Measurements from ENCODE around the gene NELFE. TPM values are rescaled to one million over a fixed set of nuclear protein-coding genes. Genes with fewer than 3 reads are reported as not detected.

NELFE gene
- total RNA-seq, 6 experiments from 2014 or later = 9.3 to 33.8 (median 18.3) TPM

DNA sequence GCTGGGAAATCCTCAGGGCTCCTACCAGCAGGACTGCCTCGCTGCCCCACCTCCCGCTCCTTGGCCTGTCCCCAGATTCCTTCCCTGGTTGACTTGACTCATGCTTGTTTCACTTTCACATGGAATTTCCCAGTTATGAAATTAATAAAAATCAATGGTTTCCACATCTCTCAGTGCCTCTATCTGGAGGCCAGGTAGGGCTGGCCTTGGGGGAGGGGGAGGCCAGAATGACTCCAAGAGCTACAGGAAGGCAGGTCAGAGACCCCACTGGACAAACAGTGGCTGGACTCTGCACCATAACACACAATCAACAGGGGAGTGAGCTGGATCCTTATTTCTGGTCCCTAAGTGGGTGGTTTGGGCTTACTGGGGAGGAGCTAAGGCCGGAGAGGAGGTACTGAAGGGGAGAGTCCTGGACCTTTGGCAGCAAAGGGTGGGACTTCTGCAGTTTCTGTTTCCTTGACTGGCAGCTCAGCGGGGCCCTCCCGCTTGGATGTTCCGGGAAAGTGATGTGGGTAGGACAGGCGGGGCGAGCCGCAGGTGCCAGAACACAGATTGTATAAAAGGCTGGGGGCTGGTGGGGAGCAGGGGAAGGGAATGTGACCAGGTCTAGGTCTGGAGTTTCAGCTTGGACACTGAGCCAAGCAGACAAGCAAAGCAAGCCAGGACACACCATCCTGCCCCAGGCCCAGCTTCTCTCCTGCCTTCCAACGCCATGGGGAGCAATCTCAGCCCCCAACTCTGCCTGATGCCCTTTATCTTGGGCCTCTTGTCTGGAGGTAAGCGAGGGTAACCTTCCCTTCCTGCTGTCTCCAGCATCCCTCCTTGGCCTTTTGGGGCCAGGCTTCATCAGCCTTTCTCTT lies 13.0 kb downstream of the NELFE start, which contains the start of gene CFB:
Gene CFB, plus strand, starts transcription at position 589 of the 863 bp plus-strand sequence. Its CDS starts 127 bp downstream, at position 716.
- ATAC-seq (peak; percentile 76 to 96 (median 89)), DNase-seq (peak; percentile 89 to 98 (median 96))
- Histone ChIP-seq H3K36me3 (peaks cover 0 to 58% (median 24%) of the 10 kb centered on the region in 4 donors), H3K4me1 (peaks cover 0 to 37% (median 19%) of the 10 kb centered on the region in 4 donors), H3K9me3 (no peaks in the 10 kb centered on the region), H3K4me3 (peak within 1 kb of the TSS; percentile 57 to 92 (median 78)), H3K27ac (peak within 1 kb of the TSS; percentile 89 to 96 (median 91)), H3K27me3 (no peaks in the 10 kb centered on the region)
- TF ChIP-seq POLR2A (IDR thresholded peaks at IDR 0.05) = peak; percentile 98
- TF ChIP-seq, protein P1, sequence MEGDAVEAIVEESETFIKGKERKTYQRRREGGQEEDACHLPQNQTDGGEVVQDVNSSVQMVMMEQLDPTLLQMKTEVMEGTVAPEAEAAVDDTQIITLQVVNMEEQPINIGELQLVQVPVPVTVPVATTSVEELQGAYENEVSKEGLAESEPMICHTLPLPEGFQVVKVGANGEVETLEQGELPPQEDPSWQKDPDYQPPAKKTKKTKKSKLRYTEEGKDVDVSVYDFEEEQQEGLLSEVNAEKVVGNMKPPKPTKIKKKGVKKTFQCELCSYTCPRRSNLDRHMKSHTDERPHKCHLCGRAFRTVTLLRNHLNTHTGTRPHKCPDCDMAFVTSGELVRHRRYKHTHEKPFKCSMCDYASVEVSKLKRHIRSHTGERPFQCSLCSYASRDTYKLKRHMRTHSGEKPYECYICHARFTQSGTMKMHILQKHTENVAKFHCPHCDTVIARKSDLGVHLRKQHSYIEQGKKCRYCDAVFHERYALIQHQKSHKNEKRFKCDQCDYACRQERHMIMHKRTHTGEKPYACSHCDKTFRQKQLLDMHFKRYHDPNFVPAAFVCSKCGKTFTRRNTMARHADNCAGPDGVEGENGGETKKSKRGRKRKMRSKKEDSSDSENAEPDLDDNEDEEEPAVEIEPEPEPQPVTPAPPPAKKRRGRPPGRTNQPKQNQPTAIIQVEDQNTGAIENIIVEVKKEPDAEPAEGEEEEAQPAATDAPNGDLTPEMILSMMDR (IDR thresholded peaks at IDR 0.05) = no peak
- WGBS (ENCODE audit: insufficient coverage, low coverage, low lambda C conversion rate, missing lambda C conversion rate) = 10% methylated on average over 6 of the region's 11 CpGs
- intact Hi-C loops (cut with DNase I) = no loop called here

DNA sequence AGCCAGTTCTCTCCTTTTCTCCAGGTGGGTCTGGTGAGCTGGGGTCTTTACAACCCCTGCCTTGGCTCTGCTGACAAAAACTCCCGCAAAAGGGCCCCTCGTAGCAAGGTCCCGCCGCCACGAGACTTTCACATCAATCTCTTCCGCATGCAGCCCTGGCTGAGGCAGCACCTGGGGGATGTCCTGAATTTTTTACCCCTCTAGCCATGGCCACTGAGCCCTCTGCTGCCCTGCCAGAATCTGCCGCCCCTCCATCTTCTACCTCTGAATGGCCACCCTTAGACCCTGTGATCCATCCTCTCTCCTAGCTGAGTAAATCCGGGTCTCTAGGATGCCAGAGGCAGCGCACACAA lies 13.6 kb downstream of the NELFE start:
- Histone ChIP-seq H3K36me3 (peaks cover 0 to 58% (median 21%) of the 10 kb centered on the region in 4 donors), H3K27ac (peak overlapping the region; percentile 51 to 91 (median 66)), H3K4me3 (peak overlapping the region in 1 of 3 donors; percentile 78), H3K4me1 (peaks cover 0 to 41% (median 19%) of the 10 kb centered on the region in 4 donors), H3K27me3 (no peaks in the 10 kb centered on the region), H3K9me3 (no peaks in the 10 kb centered on the region)
- ATAC-seq = peak in 1 of 4 donors; percentile 17
- TF ChIP-seq POLR2A (IDR thresholded peaks at IDR 0.05) = no peak
- TF ChIP-seq, protein P1 (IDR thresholded peaks at IDR 0.05) = no peak
- DNase-seq = no peak
- 59% methylated on average over 5 of the region's 9 CpGs for WGBS (ENCODE audit: insufficient coverage, low coverage, low lambda C conversion rate, missing lambda C conversion rate)
- intact Hi-C loops (cut with DNase I) = no loop called here

DNA sequence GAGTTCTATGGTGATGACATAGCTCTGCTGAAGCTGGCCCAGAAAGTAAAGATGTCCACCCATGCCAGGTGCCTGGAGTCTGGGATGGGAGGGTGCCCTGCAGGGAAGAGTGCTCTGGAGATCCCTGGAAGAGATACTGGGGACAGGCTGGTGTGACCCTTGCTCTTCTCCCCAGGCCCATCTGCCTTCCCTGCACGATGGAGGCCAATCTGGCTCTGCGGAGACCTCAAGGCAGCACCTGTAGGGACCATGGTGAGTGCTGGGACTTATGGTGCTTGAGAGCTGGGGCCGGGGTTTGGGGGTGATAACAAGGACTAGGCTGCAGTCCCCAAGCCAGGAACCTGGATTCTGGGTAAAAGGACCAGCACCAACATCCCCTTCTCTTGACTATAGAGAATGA lies 15.0 kb downstream of the NELFE start:
- no peak for TF ChIP-seq POLR2A (IDR thresholded peaks at IDR 0.05)
- TF ChIP-seq, protein P1 (IDR thresholded peaks at IDR 0.05) = no peak
- ATAC-seq = no peak
- H3K27me3 ChIP-seq = no peaks in the 10 kb centered on the region
- intact Hi-C loops (cut with DNase I) = no loop called here
- peak overlapping the region in 1 of 3 donors; percentile 91 for H3K27ac ChIP-seq
- H3K9me3 ChIP-seq = no peaks in the 10 kb centered on the region
- H3K36me3 ChIP-seq = peaks cover 0 to 58% (median 21%) of the 10 kb centered on the region in 4 donors
- WGBS (ENCODE audit: insufficient coverage, low coverage, low lambda C conversion rate, missing lambda C conversion rate) = 83% methylated on average over 1 of the region's 3 CpGs
- DNase-seq = no peak
- no peak overlapping the region for H3K4me3 ChIP-seq
- H3K4me1 ChIP-seq = peaks cover 0 to 42% (median 19%) of the 10 kb centered on the region in 4 donors

DNA sequence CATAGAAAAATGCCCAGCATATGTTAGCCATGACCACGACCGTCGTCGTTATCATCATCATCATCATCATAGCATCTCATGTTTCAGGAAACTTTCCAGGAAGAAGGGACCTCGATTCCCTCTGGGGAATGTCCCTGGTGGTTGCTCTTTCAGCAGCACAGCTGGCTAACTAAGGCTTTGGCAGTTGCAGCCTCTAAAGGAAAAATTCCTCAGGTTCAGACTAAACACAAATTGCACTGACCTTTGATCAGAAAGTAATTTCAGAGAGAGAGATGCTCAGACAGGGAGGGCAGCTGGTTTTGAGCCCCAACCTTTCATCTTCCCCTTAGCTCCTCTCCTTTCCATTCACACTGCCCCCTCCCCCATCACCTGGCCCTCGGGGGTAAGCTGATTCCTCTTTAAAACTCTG lies 18.5 kb downstream of the NELFE start:
- no peak overlapping the region for H3K4me3 ChIP-seq
- peaks cover 0 to 34% (median 16%) of the 10 kb centered on the region in 4 donors for H3K4me1 ChIP-seq
- WGBS (ENCODE audit: insufficient coverage, low coverage, low lambda C conversion rate, missing lambda C conversion rate) = 34% methylated on average over 6 of the region's 6 CpGs
- intact Hi-C loops (cut with DNase I) = no loop called here
- H3K27me3 ChIP-seq = no peaks in the 10 kb centered on the region
- no peaks in the 10 kb centered on the region for H3K9me3 ChIP-seq
- DNase-seq (no peak), ATAC-seq (no peak)
- H3K27ac ChIP-seq = no peak overlapping the region
- TF ChIP-seq, protein P1 (IDR thresholded peaks at IDR 0.05) = no peak
- TF ChIP-seq POLR2A (IDR thresholded peaks at IDR 0.05) = no peak
- H3K36me3 ChIP-seq = peaks cover 0 to 59% (median 15%) of the 10 kb centered on the region in 4 donors

All from right lobe of liver (tissue), 6 donors.